ENCODE results near the gene ODF4.
"Not testable (repeated sequence)": the region's sequence is repeated elsewhere in the genome, so short reads cannot be mapped to it uniquely, and the experiment has no call there.

The ODF4 gene

GRCh38 chr17:8338753-8339140, 893 bp upstream of the ODF4 start:
- TF ChIP-seq POLR2A (IDR thresholded peaks at IDR 0.05; ENCODE audit: low read length) = no peak

GRCh38 chr17:8341456-8341855, 1.8 kb downstream of the ODF4 start:
- TF ChIP-seq GATA1 (IDR thresholded peaks at IDR 0.05; ENCODE audit: low read depth, low read length) = no peak
- no peak for TF ChIP-seq POLR2A (IDR thresholded peaks at IDR 0.05; ENCODE audit: low read length)
- no peak for DNase-seq

More at GRCh38 chr17:8338753-8339140, 893 bp upstream of the ODF4 start:
- no peak for DNase-seq

GRCh38 chr17:8345052-8345690, 5.5 kb downstream of the ODF4 start:
- TF ChIP-seq POLR2A (IDR thresholded peaks at IDR 0.05; ENCODE audit: low read length) (no peak), GATA1 (IDR thresholded peaks at IDR 0.05; ENCODE audit: low read depth, low read length) (no peak)

GRCh38 chr17:8345951-8346665, 6.5 kb downstream of the ODF4 start:
- TF ChIP-seq GATA1 (IDR thresholded peaks at IDR 0.05; ENCODE audit: low read depth, low read length) (no peak), POLR2A (IDR thresholded peaks at IDR 0.05; ENCODE audit: low read length) (no peak)
- DNase-seq = no peak

More at GRCh38 chr17:8345052-8345690, 5.5 kb downstream of the ODF4 start:
- no peak for DNase-seq

- DNase-seq = not testable (repeated sequence)
Measured at GRCh38 chr17:8347001-8347400, 7.4 kb downstream of the ODF4 start.

- DNase-seq = no peak
- TF ChIP-seq GATA1 (IDR thresholded peaks at IDR 0.05; ENCODE audit: low read depth, low read length) (no peak), POLR2A (IDR thresholded peaks at IDR 0.05; ENCODE audit: low read length) (no peak)
Measured at GRCh38 chr17:8350339-8350738, 10.7 kb downstream of the ODF4 start.

- DNase-seq = no peak
- TF ChIP-seq GATA1 (IDR thresholded peaks at IDR 0.05; ENCODE audit: low read depth, low read length) (no peak), POLR2A (IDR thresholded peaks at IDR 0.05; ENCODE audit: low read length) (no peak)
Measured at GRCh38 chr17:8353736-8354135, 14.1 kb downstream of the ODF4 start.

GRCh38 chr17:8354236-8354635, 14.6 kb downstream of the ODF4 start:
- DNase-seq = no peak
- TF ChIP-seq POLR2A (IDR thresholded peaks at IDR 0.05; ENCODE audit: low read length) = no peak
- no peak for TF ChIP-seq GATA1 (IDR thresholded peaks at IDR 0.05; ENCODE audit: low read depth, low read length)

GRCh38 chr17:8357910-8358309, 18.3 kb downstream of the ODF4 start:
- TF ChIP-seq GATA1 (IDR thresholded peaks at IDR 0.05; ENCODE audit: low read depth, low read length) = no peak
- no peak for TF ChIP-seq POLR2A (IDR thresholded peaks at IDR 0.05; ENCODE audit: low read length)
- no peak for DNase-seq

GRCh38 chr17:8359769-8360168, 20.1 kb downstream of the ODF4 start:
- TF ChIP-seq POLR2A (IDR thresholded peaks at IDR 0.05; ENCODE audit: low read length) (no peak), GATA1 (IDR thresholded peaks at IDR 0.05; ENCODE audit: low read depth, low read length) (no peak)
- DNase-seq = no peak

- no peak for DNase-seq
- TF ChIP-seq POLR2A (IDR thresholded peaks at IDR 0.05; ENCODE audit: low read length) = no peak
- no peak for TF ChIP-seq GATA1 (IDR thresholded peaks at IDR 0.05; ENCODE audit: low read depth, low read length)
Measured at GRCh38 chr17:8360260-8360659, 20.6 kb downstream of the ODF4 start.

- no peak for DNase-seq
- TF ChIP-seq GATA1 (IDR thresholded peaks at IDR 0.05; ENCODE audit: low read depth, low read length) (no peak), POLR2A (IDR thresholded peaks at IDR 0.05; ENCODE audit: low read length) (no peak)
Measured at GRCh38 chr17:8360751-8361150, 21.1 kb downstream of the ODF4 start.

- DNase-seq = no peak
- TF ChIP-seq POLR2A (IDR thresholded peaks at IDR 0.05; ENCODE audit: low read length) (no peak), GATA1 (IDR thresholded peaks at IDR 0.05; ENCODE audit: low read depth, low read length) (no peak)
Measured at GRCh38 chr17:8362651-8363332, 23.2 kb downstream of the ODF4 start.

- TF ChIP-seq POLR2A (IDR thresholded peaks at IDR 0.05; ENCODE audit: low read length) (no peak), GATA1 (IDR thresholded peaks at IDR 0.05; ENCODE audit: low read depth, low read length) (no peak)
Measured at GRCh38 chr17:8365143-8365542, 25.5 kb downstream of the ODF4 start.

GRCh38 chr17:8366231-8366630, 26.6 kb downstream of the ODF4 start:
- TF ChIP-seq POLR2A (IDR thresholded peaks at IDR 0.05; ENCODE audit: low read length) = no peak
- no peak for TF ChIP-seq GATA1 (IDR thresholded peaks at IDR 0.05; ENCODE audit: low read depth, low read length)
- DNase-seq = no peak

More at GRCh38 chr17:8365143-8365542, 25.5 kb downstream of the ODF4 start:
- DNase-seq = no peak
